NOMO-1 treated with dmso at 0.1 percent for 144 hours (cell line): Measurements from ENCODE around the gene C2orf66.

Experiments used
- DNase-seq: peaks from one replicate; lab custom pipeline; 2025; ENCODE audit not compliant: unreplicated experiment; lab: John Stamatoyannopoulos, UW

The C2orf66 gene

GRCh38 chr2:196809260-196809659 lies at the start of gene C2orf66:
C2orf66 (minus strand) TSS chr2:196809355; CDS start chr2:196809336, 19 bp downstream.
- DNase-seq: no peak

- no peak for DNase-seq
Observed at GRCh38 chr2:196854629-196855028, 45.5 kb upstream of the C2orf66 start.

DNA sequence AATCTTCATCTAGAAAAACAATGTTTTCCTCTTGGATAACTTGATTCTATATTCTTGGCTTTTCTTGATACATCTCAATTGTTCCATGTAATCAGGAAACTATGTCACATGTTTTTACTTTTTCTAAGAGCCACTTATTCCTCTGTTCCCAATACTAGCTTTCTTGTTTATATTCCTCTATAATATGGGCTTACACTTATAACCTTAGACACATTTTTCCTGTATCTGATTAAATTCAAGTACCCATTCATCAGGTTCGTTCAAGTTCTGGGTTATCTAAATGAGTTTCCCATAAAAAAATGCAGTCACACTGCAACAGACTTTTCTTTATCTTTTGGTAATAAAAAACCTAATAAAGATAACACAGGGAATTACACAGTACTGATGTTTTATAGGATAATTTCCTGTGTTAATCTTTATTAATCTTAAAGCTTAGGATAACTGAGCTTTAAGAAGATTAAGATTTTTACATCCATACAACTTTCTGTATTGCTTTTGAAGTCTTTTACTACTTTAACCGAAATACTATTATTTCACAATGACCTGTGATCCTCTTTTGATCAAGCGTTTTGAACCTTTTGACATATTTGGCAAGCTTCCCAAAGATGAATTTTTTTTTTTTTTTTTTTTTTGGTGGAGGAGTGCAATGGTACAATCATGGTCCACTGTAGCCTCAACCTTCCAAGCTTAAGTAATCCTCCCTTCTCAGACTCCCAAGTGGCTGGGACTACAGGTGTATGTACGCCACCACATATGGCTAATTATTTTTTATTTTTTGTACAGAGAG lies 44.3 kb upstream of the C2orf66 start:
- DNase-seq: no peak

GRCh38 chr2:196851088-196851487 lies 41.9 kb upstream of the C2orf66 start:
- no peak for DNase-seq

- no peak for DNase-seq
Observed at GRCh38 chr2:196849895-196850294, 40.7 kb upstream of the C2orf66 start.

GRCh38 chr2:196846295-196846694 lies 37.1 kb upstream of the C2orf66 start:
- no peak for DNase-seq

DNA sequence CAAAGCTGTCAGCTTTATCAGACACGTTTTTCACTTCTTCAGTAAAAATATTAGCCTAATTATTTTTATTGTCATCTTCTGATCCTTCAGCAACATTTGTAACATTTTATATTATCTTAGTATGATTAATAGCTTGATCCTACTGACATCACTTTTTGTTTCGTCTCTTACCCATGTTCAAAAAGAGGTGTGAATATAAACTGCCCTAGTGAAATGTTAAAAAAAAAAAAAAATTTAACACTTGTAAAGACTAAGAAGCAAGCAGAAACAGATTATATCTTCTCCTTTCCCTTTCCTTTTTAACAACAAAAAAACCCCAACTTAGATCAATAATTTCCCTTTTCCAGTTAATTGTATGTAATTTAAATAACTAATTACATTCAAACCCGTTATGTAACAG lies 36.2 kb upstream of the C2orf66 start:
- no peak for DNase-seq

DNA sequence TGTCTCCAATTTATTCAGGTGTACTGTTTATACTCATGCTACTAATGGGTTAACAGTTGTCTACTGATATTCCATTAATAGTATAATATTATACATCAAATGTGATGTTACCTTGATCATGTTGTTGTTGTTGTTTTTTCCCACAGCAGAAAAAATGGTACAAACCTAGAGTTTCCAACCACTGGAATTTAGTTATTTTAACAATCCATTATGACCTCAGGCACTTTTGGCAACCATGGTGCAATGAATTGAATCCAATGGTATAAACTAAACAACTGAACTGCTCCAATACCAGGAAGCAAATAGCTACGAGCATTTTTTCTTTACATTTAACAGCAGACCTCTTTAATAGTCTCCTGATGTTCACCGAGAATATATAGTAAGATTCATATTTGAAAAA lies 31.0 kb upstream of the C2orf66 start:
- DNase-seq: no peak

DNA sequence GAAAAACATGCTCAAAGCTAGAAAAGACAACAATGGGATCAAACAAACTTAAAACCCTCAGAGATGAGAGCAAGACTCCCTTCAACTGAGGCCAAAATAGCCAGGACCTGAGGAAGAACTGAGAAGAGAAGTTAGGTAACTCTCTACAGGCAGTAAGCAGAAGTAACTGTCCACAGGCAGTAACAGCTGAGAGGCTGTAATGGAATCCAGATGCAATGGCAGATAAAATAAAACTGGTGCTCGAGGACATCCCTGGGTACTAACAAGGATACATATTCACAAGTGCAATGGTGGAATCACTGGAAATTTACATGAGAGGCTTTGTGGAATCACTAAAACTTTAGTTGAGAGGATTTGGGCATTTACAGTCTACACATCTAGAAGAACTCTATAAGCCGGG lies 30.4 kb upstream of the C2orf66 start:
- no peak for DNase-seq

DNA sequence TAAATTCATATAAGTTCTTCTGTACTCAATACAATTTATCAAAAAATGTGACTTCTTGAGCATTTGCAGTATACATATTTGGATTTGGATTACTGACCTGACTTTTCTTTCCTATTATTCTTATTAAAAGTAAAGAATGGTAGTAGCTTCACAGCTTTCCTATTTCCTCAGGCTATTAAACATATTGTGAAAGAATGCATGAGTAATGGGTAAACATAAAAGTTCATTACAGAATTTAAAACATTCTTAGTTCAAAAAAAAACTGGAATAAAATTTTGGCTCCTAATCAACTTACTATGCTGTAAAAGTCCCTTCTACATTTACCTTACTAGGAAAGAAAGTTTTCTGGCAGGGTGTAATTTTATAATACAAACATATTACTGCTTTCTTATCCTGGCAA lies 27.3 kb upstream of the C2orf66 start:
- no peak for DNase-seq

DNA sequence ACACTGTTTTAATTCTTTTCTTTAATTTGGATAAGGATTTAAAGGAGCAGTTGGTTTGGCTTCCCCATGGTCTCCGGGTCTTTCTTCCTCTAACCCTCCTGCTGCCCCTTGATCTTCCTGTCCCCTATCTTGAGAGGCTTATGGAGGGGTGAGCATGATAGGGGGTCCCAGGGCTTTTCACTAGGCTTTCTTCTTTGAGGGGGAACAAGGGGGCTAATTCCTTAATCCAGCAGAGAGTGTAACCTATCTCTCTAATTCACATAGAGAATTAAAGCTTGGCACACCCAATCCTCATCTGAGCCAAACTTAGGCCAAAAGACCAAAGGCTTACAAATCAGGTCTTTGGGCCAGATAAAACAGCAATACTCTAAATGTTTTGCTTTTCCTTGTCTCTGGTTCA lies 21.5 kb upstream of the C2orf66 start:
- DNase-seq: no peak

DNA sequence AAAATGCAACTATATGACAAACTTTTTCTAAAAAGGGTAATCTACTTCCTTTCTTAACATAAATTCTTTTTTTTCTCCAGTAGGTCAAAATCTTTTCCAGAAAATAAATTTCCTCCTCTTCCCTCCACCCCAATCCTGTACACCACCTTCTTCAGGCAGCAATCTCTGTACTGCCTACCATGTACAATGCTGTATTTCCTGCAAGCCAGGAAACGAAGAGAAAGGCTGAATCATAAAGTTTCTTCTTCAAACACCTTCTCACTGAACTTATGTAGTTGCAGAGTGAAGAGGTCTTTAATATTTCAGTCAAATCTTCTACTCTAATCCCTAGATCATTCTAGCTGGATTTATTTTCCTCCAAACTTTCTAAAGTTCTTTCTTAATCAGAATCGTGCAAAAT lies 18.2 kb upstream of the C2orf66 start:
- DNase-seq: no peak

DNA sequence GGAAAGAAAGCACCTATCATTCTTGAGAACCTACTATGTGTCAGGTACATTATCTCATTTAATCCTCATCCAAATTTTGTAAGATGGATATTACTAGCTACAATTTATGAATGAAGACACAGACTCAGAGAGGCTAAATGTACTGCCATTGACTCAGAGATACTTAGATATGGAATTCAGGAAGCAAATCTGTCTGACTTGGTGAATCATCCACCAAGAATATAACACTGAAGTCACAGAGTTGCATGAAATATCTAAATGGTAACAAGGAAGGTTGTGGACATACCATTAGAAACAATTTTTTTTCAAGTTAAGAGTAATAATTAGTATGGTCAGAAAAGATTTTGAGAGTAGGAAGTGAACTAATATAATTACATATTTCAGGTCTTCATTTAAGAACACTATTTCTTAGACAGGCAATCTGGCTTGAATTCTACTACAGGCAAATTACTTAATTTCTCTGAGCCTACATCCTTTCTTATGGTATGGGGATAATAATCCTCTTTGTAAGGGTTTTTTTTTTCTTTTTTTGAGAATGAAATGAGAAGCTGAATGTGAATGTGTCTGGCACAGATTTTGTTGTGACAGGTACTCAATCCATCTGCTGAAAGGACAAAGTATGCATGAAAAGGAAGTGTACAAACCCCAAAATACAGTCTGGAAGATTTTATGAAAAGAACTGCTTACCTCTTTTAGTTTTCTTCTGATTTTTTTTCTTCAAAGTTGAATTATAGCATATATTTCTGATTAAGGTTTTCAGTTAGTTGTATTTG lies 14.8 kb upstream of the C2orf66 start:
- no peak for DNase-seq

- DNase-seq: no peak
Observed at GRCh38 chr2:196821195-196821594, 12.0 kb upstream of the C2orf66 start.

GRCh38 chr2:196808083-196808665 lies 981 bp downstream of the C2orf66 start:
- no peak for DNase-seq

GRCh38 chr2:196804381-196804780 lies 4.8 kb downstream of the C2orf66 start:
- no peak for DNase-seq

- DNase-seq: no peak
Observed at GRCh38 chr2:196802401-196802800, 6.8 kb downstream of the C2orf66 start.

- DNase-seq: no peak
Observed at GRCh38 chr2:196801674-196802261, 7.4 kb downstream of the C2orf66 start.

- DNase-seq: no peak
Observed at GRCh38 chr2:196798980-196799379, 10.2 kb downstream of the C2orf66 start.

DNA sequence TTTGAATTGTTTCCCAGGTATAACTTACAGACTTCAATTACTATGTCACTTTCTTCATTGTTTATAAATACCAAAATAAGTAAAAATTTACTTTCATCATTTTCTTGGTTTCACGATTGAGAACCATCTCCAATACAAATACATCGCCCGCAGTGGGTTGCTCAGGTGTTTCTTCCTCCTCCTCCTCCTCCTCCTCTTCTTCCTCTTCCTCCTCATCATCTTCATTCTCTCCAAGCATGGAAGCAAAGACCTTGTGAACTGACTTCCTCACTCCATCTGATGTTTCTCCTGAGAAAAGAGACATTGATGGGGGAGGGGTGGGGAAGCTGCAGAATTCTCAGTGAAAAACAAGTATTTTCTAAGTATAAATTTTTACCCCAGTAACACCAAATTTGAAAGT lies 16.3 kb downstream of the C2orf66 start:
- no peak for DNase-seq

DNA sequence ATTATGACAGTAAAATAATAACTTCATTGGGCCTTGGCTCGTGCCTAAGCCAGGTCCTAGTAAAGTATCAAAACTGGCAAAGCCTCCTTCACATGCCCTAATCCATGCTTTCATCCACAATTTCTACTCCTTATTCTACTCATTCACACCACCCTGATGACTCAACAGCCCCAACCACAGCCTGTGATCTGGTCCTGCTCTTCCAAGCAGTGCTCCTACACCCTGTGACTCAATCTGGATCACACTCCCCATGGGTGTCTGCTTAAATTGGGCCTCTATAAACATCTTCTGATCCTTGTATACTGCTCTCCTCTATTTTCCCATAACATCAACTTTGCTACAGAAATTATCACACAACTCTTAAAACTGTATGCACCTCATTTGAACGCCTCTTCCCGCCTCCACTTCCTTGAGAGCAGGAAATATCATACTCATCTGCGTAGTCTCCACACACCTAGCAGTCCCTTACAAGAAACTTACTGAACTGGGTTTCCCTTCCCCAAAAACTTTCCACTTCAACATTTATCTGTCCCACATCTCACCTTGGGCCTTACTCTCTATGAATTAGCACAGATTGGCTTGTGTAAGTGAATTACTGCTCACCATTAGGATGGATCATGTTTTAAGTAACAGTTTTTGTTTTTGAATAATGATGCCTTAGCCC lies 25.6 kb downstream of the C2orf66 start:
- DNase-seq: no peak
